ENCODE data around the gene WSCD2.
"Not testable (repeated sequence)": the region's sequence is repeated elsewhere in the genome, so short reads cannot be mapped to it uniquely, and the experiment has no call there.

The WSCD2 gene

DNA sequence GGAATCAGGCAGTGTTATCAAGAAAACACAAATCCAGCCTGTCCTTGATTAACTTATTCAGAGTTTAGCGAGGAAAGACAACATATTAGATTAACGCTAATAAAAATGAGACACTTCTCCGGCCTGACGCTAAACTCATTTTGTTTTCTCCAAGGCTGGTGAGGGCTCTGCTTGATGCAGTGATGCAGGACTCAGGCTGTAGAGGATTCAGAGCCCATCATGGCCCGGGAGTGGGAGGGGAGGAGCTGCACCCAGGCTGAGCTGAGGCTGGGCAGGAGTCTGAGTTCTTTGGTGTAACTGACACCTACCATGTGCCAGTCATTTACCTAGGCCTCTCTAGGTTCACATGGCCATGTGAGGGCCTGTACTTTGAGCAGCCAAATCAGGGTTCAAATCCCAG is 70.0 kb downstream of the WSCD2 start:
- DNase-seq, result no peak

- no peak for DNase-seq
Observed at GRCh38 chr12:108201808-108202207, 72.7 kb downstream of the WSCD2 start.

GRCh38 chr12:108204117-108204987 is 75.3 kb downstream of the WSCD2 start:
- no peak for DNase-seq

DNA sequence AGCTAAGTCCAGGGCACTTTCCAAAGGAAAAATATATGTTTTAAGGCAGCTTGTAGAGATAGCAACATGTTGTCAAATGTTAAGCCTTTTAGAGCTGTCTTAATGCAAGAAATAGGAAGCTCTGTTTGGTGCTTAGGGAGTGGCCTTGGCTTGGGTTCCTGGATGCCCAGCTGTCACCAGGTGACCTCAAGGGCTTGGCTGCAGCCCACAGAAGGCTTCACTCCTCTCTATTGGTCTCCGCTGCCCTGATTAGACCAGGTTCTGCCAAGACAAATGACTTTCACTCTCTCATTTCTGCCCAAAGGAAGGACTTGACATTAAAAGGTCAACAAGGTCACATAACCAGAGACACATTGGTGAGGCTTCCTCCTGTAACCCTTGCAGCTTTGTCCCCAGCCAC is 76.8 kb downstream of the WSCD2 start:
- DNase-seq, result no peak

- DNase-seq, result no peak
Observed at GRCh38 chr12:108207791-108208730, 79.0 kb downstream of the WSCD2 start.

DNA sequence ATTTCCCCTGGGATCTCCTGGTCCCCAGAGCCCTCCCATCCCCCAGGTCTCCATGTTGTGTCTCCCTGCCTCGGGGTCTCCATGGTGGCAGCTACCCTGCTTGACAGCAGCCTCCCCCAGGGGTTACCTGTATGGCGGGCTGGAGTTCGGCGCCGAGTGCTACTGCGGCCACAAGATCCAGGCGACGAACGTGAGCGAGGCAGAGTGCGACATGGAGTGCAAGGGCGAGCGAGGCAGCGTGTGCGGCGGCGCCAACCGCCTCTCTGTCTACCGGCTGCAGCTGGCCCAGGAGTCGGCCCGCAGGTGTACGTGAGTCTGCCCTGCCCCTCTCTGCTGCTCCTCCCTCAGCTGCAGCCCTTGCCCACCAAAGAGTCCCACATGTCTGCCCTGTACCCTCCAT is 80.9 kb downstream of the WSCD2 start:
- no peak for DNase-seq

- no peak for DNase-seq
Observed at GRCh38 chr12:108211157-108211556, 82.1 kb downstream of the WSCD2 start.

DNA sequence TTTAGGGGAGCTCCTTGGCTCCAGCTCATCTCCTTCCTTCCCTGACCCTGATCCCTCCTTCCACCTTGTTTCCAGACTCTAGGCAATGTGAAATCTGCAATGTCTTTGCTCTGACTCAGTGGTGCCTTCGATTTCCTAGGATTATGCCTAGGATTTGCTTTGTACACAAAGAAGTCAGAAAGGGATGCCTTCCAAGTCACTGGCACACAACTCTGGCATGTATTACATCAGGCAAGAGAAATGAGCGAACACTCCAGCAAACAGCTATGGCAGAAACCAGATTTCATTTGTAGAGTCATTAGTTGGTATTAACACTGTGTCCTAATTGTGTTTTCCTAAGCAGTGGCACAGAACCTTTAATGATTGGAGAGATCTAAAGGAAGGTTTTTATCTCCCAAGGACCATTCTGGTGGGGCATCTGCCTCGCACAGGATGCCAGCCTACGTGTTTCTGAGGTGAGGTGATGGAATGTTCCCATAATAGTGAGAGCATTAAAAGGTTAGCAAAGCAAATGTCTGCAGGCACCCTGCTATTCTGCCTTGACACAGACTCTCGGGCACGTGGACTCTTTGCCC is 84.9 kb downstream of the WSCD2 start:
- no peak for DNase-seq

DNA sequence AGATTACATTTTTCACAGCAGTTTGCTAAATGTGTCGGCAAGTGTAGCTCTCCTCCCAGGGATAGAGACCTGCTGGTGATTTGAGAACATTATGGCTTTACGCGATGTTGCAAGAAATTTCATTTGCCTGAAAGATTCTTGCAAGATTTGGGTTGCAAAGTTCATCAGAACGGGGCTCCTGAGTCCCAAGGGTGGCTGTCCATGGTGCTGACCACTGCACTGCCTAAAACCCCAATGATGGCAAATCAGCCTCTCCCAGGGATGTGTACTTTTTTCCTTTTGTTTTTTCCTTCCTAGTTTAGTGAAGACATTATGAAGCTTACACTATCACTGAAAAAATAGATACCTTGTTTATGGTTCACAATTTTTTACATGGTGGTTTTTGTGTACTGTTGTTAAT is 85.4 kb downstream of the WSCD2 start:
- no peak for DNase-seq

DNA sequence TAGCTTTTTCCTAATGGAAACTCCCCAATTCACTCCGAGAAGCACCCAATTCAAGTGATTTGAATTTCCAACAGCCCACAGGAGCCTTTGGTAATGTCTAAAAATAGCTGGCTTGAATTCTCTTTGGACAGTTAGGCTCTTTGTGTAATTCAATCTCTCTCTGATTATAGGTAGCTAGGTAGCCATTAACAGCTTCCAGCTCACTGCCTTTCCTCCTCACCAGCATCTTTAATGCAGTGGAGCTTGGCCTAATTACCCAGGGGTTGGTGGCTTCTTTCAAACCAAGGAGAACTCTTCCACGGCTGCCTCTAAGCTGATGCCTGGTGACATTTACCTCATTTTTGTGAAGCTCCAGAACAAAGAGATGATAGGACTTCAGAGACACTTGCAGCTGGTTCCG is 86.4 kb downstream of the WSCD2 start:
- no peak for DNase-seq

GRCh38 chr12:108218921-108219320 is 89.8 kb downstream of the WSCD2 start:
- DNase-seq, result no peak

DNA sequence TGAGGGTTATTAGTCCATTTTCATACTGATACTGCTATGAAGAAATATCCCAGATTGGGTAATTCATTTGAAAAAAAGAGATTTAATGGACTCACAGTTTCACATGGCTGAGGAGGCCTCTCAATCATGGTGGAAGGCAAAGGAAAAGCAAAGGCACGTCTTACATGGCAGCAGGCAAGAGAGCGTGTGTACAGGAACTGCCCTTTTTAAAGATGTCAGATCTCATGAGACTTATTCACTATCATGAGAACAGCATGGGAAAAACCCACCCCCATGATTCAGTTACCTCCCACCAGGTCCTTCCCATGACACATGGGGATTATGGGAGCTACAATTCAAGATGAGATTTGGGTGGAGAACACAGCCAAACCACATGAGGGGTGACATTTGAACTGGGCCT is 96.0 kb downstream of the WSCD2 start:
- not testable (repeated sequence) for DNase-seq

DNA sequence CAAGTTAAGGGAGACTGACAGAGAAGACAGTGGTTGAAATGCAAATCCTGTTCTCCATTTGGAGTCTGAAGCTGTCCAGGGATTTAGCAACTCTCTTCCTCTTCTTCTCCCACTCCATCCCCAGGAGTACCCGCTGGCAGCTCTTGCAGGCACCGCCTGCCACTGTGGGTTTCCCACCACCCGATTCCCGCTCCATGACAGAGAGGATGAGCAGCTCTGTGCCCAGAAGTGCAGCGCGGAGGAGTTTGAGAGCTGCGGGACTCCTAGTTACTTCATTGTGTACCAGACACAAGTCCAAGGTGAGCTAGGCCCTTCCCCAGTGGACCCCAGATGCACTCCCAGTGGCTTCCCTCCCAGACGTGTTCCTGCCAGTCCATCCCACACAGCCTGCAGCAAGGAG is 97.8 kb downstream of the WSCD2 start:
- DNase-seq, result no peak

DNA sequence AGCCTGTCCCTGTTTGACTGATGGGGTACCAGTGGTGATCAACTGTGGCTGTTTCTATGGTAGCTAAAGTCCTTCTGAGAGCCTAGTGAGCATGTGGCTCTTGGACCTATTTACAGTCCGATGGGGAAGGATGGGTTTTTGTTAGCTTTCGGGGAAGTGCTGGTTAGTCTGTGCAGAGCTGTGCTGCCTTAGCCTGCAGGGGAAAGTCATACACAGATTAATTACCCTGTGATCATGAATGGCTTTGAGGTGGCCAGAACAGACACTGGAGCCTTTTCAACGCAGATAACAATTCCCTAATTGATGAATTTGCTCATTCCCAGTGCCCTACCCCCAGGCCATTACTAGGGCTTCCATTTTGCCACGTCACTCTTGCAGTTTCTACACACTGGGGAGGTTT is 99.7 kb downstream of the WSCD2 start:
- DNase-seq, result no peak

- no peak for DNase-seq
Observed at GRCh38 chr12:108231109-108231905, 102.2 kb downstream of the WSCD2 start.

DNA sequence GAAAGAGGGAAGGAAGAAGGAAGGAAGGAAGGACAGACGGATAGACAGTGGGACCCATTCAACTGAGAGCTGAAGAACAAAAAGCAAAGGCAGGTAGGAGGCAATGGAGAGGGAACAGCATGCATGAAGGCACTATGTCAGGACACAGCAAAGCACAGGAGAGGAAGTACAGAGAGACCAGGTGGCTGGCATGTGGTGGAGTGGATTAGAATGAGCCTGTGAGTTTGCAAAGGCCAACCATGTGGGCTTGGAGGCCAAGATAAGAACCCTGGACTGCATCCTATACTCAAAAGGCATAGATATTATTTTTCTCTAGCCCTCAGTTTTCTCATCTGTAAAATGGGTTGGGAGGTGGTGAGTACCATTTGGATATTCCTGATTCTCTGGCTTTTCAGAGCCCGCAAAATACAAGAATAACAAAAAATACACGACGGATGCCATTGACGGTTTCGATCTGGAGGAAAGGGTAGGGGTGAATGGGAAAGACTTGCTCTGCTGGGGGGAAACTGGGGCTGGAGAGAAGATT is 102.9 kb downstream of the WSCD2 start:
- no peak for DNase-seq

DNA sequence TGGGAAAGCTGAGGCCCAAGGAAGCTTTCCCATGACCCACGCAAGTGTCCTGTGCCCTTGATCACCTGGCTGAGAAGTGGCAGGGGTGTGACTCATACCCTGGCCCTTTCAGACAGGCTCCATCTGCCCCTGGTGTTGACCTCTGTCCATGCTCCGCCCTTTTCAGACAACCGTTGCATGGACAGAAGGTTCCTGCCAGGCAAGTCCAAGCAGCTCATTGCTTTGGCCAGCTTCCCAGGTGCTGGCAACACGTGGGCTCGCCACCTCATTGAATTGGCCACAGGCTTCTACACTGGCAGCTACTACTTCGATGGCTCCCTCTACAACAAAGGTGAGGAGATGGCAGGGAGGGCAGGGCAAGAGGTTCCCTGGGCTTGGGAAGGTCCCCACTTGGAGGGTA is 103.5 kb downstream of the WSCD2 start:
- DNase-seq, result no peak

DNA sequence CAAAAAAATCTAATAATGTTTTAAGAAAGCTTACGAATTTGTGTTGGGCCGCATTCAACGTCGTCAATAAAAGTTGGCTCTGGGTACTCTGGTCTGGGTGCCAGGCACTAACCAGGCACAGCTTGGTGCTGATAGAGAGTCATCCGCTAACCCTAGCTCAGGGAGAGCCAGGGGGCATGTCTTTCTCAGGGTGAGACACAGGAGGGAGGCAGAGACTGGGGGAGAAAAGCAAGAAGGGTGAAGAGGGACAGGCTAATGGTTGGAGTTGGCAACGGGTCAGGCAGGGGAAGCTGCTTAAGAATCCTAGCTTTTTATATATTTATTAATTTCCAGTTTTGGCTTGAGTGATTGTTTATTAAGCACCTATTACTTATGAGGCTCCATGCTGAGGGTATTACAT is 105.1 kb downstream of the WSCD2 start:
- no peak for DNase-seq

GRCh38 chr12:108235197-108235984 is 106.3 kb downstream of the WSCD2 start:
- no peak for DNase-seq

GRCh38 chr12:108235985-108236263 is 106.8 kb downstream of the WSCD2 start:
- no peak for DNase-seq

- no peak for DNase-seq
Observed at GRCh38 chr12:108236366-108236765, 107.3 kb downstream of the WSCD2 start.

- no peak for DNase-seq
Observed at GRCh38 chr12:108237272-108237671, 108.2 kb downstream of the WSCD2 start.

Data from activated gamma-delta T cell (primary cell).